Germinal center (tissue), 1 donor: ENCODE measurements around the gene NPAT.
"Not testable (repeated sequence)": the region's sequence is repeated elsewhere in the genome, so short reads cannot be mapped to it uniquely, and the experiment has no call there.

Source experiments
- DNase-seq: peaks from one replicate; pipeline ENCODE4 v3.0.0; 2012; ENCODE audit warnings: mixed read lengths, low spot score

The NPAT gene

DNA sequence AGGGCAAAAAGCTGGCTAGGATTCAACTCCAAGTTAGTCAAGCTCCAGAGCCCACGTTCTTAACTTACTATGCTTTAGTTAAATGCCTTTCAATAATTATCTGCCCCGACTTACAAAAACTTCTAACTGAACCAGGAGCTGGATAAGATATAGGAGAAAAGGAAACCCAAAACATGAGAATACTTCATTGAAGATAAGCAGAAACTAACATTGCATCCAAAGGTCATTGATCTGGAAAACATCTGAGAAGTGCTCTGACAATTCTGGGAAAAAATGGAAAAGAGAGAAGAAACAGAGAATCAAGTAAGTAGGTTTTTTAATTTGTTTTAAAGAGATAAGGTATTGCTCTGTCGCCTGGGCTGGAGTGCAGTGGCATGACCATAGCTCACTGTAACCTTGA, 73.9 kb downstream of the NPAT start:
- no peak for DNase-seq

- no peak for DNase-seq
Observed at GRCh38 chr11:108147150-108147549, 75.3 kb downstream of the NPAT start.

DNA sequence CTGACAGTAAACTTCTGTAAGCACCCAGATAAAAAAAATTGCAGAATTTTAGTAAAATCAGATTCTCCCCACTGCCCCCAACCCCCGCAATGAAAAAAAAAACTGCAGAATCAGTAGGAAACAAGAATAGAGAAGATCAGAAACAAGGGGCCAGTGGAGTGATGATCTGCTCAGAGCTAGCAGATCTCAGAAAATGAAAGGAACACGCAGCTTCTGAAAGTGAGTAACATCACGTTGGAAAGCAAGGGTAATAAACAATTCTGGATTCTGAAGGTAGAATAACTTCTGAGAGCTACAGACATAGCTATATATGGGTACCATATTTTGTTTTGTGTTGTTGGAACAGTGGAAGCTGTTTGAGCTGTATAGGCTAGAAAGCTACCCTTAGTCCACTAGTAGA, 77.8 kb downstream of the NPAT start:
- DNase-seq, result no peak

DNA sequence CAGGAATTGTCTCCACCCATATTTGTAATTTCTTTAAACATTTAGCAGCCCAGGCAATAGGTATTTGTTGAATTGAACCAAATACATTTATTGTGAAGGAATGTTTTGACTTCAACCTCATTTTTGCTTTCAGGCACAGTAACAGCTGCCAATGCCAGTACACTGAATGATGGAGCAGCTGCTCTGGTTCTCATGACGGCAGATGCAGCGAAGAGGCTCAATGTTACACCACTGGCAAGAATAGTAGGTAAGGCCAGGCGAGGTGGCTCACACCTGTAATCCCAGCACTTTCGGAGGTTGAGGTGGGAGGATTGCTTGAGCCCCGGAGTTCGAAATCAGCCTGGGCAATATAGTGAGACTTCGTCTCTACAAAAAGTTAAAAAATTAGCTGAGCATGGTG, 80.1 kb downstream of the NPAT start:
- no peak for DNase-seq

DNA sequence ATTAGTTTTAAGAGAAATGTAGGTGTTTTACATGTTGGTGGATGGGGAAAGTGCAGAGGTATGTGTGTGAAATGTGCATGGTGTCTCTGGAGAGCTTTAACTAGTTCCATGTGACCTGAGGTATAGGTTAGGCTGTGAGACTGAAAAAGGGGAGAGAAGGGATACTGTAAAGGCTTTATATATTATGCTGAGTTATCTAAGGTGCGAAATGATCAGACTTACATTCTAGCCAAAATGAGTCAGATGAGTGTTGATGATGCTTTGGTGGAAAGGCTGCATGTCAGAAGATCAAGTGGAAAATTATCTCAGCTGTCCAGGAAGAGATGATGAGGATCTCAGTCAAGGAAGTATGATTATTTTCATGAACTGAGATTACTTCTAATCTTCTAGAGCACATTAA, 85.2 kb downstream of the NPAT start:
- no peak for DNase-seq

GRCh38 chr11:108135845-108136544, 86.4 kb downstream of the NPAT start:
- peak; percentile 23 for DNase-seq

DNA sequence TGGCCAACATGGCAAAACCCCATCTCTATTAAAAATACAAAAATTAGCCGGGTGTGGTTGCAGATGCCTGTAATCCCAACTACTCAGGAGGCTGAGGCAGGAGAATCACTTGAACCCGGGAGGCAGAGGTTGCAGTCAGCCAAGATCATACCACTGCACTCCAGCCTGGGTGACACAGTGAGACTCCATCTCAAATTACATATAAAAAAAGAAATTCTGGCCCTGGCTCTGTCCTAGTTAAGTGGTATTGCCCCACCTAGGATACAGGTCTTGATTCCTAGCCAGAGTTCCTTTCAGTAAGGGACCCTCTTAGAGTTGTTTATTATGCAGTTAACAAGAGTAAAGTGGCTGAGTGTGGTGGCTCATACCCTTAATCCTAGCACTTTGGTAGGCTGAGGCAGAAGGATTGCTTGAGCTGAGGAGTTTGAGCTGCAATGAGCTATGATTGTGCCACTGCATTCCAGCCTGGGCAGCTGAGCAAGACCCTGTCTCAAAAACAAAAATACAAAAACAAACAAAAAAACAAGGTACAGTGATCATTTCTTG, 89.4 kb downstream of the NPAT start:
- not testable (repeated sequence) for DNase-seq

GRCh38 chr11:108131993-108132392, 90.4 kb downstream of the NPAT start:
- DNase-seq, result no peak

DNA sequence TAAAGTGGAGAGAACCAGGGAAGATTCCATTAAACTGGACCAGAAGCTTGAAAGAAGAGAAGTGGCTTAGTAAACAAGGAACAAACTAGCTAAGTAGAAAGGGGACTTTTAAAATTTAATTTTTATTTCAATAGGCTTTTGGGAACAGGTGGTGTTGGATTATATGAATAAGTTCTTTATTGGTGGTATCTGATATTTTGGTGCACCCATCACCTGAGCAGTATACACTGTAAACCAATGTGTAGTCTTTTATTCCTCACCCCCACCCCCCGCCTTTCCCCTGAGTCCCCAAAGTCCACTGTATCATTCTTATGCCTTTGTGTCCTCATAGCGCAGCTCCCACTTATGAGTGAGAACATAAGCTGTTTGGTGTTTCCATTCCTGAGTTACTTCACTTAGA, 93.7 kb downstream of the NPAT start:
- no peak for DNase-seq

DNA sequence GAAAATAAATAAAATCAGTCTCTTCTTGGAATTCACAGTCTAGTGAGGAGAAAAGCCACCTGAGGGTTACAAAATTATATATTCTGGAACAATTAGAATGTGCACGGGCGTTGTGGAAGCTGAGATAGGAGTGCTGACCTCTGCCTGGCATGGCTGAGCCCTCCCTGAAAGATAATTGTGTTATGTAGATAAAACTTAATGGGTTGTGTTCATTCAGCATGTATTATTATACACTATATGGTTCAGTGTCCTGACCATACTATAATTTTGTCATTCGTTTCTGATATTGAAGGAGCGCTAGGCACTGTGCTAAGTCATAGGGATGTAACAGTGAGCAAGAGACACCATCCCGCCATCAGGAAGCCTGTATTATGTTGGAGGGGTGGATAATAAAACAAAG, 97.3 kb downstream of the NPAT start:
- no peak for DNase-seq

- no peak for DNase-seq
Observed at GRCh38 chr11:108122166-108122628, 100.2 kb downstream of the NPAT start.

- DNase-seq, result peak; percentile 92
Observed at GRCh38 chr11:108121274-108122155, 100.9 kb downstream of the NPAT start, which contains the start of gene ACAT1. Gene ACAT1 (plus strand): TSS chr11:108121567. CDS start chr11:108121607, 40 bp downstream.

- not testable (repeated sequence) for DNase-seq
Observed at GRCh38 chr11:108120936-108121273, 101.5 kb downstream of the NPAT start.

DNA sequence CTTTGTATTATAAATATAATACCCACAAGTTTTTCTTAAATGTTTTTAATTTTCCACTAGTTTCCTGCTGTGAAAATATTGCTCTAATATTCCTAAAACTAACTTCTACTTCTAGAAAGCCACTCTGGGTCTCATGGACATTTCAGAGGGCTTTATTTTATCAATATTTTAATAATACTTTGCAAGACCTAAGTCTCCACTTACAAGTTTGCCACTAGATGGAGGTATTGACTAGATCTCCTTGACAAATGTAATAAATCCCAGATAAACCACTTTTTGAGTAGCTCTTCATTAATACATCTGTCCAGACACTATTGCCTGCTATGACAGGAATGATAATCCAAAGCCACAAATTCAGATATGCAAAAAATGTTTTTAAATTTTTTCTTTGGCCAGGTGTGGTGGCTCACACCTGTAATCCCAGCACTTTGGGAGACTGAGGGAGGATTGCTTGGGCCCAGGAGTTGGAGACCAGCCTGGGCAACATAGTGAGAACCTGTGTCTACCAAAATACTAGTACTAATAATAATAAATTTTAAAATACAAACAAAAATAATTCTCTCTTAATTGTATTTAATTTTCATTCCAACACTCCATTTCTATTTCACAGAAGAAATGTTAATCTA, 104.6 kb downstream of the NPAT start:
- peak; percentile 45 for DNase-seq

DNA sequence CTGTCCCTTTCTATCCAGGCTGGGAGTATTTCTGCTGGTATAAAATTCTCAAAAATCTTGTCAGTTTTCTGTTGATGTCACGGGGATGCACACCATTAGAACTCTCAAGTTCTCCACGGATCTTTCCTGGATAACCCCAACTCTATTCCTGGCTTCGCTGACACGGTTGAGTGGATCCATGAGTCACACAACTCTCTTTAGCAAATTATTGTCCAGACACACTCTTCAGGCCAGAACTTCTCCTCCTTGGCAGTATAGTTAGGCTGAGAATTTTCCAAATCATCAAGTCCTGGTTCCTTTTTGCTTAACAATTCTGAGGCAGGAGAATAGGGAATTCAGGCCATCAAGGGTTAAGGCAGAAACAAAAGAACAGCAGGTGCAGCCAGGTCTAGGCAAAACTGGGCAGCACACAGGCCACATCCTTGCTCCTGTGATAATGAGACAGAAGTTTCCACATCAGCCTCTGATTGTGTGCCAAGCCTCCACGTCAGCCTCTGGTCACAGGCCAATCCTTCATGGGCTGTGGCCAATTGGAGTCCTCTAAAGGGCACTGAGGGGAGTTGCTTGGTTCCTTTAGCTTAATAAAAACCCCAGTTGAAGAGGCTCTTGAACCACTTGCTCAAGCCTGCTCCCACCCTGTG, 106.8 kb downstream of the NPAT start:
- DNase-seq, result no peak

DNA sequence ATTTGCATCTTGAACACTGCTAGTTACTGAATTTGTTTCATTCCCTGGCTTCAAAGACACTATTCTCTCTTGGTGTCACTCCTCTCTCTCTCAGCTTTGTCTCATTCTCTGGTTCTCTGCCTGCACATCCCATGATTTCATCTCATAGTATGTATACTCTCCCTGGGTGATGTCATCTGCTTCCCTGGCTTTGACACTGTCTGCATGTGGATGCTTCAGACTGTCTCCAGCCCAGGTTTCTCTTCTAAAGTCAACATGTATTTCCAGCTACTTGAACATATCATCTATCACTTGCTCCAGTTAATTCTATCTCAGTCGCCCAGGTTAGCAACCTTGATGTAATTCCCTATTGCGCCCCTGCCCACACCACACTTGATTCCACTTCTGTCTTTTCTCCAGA, 110.4 kb downstream of the NPAT start:
- no peak for DNase-seq

DNA sequence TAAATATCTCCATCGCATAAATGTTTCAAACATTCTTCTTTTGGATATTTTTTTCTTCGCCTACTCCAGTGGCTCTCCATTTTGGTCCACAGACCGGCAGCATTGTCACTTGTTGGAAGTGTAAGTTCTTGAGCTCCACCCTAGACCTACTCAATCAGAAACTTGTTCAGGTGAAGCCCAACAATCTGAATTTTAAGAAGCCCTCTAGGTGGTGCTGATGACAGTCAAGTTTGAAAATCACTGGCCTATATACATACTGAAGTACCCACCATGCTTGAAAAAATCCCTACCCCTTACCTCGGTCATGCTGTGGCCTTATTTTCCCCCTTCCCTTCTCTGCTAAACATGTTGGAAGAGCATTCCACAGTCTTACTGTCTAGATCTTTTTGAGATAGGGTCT, 111.3 kb downstream of the NPAT start:
- DNase-seq, result no peak
